Endothelial cell of umbilical vein (primary cell): ENCODE data around the gene MMP1.

ENCODE experiments used
- EZH2 ChIP-seq: IDR thresholded peaks from 2 replicates; pipeline ENCODE4 v1.6.1; 2012; ENCODE audit warnings: borderline replicate concordance, low read depth, mild to moderate bottlenecking, moderate library complexity, low read length, inconsistent platforms; ENCODE audit not compliant: severe bottlenecking
- POLR2A ChIP-seq: IDR thresholded peaks from 2 replicates; pipeline ENCODE4 v1.6.1; 2012; ENCODE audit warnings: low read depth, mild to moderate bottlenecking, control low read depth, low read length
- POLR2AphosphoS5 ChIP-seq: IDR thresholded peaks from 2 replicates; pipeline ENCODE4 v1.6.1; 2012; ENCODE audit warnings: low read depth, mild to moderate bottlenecking, control low read depth, low read length, moderate library complexity; ENCODE audit not compliant: insufficient read depth
- TF ChIP-seq, protein P1 (sequence below), 2 donors: IDR thresholded peaks; 1 replicate in 1 of 2; 2 replicates in 1 of 2; pipeline ENCODE4 v1.5.1; 2011; ENCODE audit warnings: low read length in 2 of 2, mild to moderate bottlenecking in 2 of 2, moderate library complexity in 2 of 2, control low read depth in 1 of 2, inconsistent platforms in 1 of 2, low read depth in 1 of 2; ENCODE audit not compliant: insufficient read depth in 1 of 2; ENCODE audit errors: extremely low read depth in 1 of 2

DNA sequence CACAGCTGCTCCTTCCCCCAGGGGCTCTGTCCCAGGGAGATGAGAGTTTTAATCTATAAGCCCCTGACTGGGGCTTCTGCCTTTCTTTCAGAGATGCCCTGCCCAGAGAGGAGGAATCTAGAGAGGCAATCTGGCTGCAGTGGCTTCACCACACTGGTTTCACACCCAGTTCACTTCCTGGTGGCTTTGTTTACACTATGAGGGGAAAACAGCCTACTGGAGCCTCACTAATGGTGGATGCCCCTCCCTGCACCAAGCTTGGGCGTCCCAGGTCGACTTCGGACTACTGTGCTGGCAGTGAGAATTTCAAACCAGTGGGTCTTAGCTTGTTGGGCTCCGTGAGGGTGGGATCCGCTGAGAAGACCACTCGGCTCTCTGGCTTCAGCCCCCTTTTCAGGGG lies 21.5 kb upstream of the MMP1 start:
- TF ChIP-seq, protein P1, sequence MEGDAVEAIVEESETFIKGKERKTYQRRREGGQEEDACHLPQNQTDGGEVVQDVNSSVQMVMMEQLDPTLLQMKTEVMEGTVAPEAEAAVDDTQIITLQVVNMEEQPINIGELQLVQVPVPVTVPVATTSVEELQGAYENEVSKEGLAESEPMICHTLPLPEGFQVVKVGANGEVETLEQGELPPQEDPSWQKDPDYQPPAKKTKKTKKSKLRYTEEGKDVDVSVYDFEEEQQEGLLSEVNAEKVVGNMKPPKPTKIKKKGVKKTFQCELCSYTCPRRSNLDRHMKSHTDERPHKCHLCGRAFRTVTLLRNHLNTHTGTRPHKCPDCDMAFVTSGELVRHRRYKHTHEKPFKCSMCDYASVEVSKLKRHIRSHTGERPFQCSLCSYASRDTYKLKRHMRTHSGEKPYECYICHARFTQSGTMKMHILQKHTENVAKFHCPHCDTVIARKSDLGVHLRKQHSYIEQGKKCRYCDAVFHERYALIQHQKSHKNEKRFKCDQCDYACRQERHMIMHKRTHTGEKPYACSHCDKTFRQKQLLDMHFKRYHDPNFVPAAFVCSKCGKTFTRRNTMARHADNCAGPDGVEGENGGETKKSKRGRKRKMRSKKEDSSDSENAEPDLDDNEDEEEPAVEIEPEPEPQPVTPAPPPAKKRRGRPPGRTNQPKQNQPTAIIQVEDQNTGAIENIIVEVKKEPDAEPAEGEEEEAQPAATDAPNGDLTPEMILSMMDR (IDR thresholded peaks at IDR 0.05; ENCODE audit: extremely low read depth in 1 of 2, insufficient read depth in 1 of 2, low read depth in 1 of 2, low read length in 2 of 2): no peak
- TF ChIP-seq POLR2AphosphoS5: no peak
- no peak for TF ChIP-seq POLR2A
- no peak for TF ChIP-seq EZH2
